Neural crest cell (in vitro differentiated cells): Measurements from ENCODE around the gene SRD5A3. TPM values are rescaled to one million over a fixed set of nuclear protein-coding genes. Genes with fewer than 3 reads are reported as not detected.
A peak's percentile ranks its signal among the peaks of the same experiment; 100 is the strongest.
"Not testable (repeated sequence)": the region's sequence is repeated elsewhere in the genome, so short reads cannot be mapped to it uniquely, and the experiment has no call there.

Experiments
- DNase-seq: peaks from one replicate; pipeline ENCODE4 v3.0.0; 2021; ENCODE audit warnings: low read depth, mixed read lengths, low spot score
- H3K27ac Mint-ChIP-seq: one replicate; pipeline ENCODE4 v1.8.0; 2021; ENCODE audit warnings: mild to moderate bottlenecking, mixed read lengths; ENCODE audit not compliant: unreplicated experiment
- H3K27me3 Mint-ChIP-seq: 2 replicates; pipeline ENCODE4 v1.8.0; 2021; ENCODE audit warnings: low read depth, mild to moderate bottlenecking, mixed read lengths
- H3K36me3 Mint-ChIP-seq: 2 replicates; pipeline ENCODE4 v1.8.0; 2021; ENCODE audit warnings: low read depth, mild to moderate bottlenecking, mixed read lengths
- H3K4me1 Mint-ChIP-seq: 2 replicates; pipeline ENCODE4 v1.8.0; 2021; ENCODE audit warnings: mixed read lengths
- H3K4me3 Mint-ChIP-seq: one replicate; pipeline ENCODE4 v1.8.0; 2021; ENCODE audit warnings: mild to moderate bottlenecking, mixed read lengths
- H3K9me3 Mint-ChIP-seq: 2 replicates; pipeline ENCODE4 v1.8.0; 2021; ENCODE audit warnings: mixed read lengths
- CTCF ChIP-seq: fragments of 200-600 bp; sonication (generic); conservative IDR thresholded peaks from 2 replicates; pipeline ENCODE4 v1.5.0; 2021; ENCODE audit warnings: antibody characterized with exemption, mild to moderate bottlenecking
- total RNA-seq: library from RNA; stranded (reverse); gene quantifications from 2 replicates; pipeline ENCODE4 v1.2.1, GENCODE V29; 2021

Gene SRD5A3
- total RNA-seq, 1 donor from 2014 or later, result 20.3 TPM

GRCh38 chr4:55347610-55348228 is 1.7 kb downstream of the SRD5A3 start:
- H3K27ac Mint-ChIP-seq, result peak overlapping the region; percentile 30
- H3K4me1 Mint-ChIP-seq, result peaks cover 18% of the 10 kb centered on the region
- H3K4me3 Mint-ChIP-seq, result peak overlapping the region; percentile 90
- TF ChIP-seq CTCF, result no peak
- H3K36me3 Mint-ChIP-seq, result peaks cover 10% of the 10 kb centered on the region
- no peak for DNase-seq
- H3K27me3 Mint-ChIP-seq, result no peaks in the 10 kb centered on the region
- peaks cover 4% of the 10 kb centered on the region for H3K9me3 Mint-ChIP-seq

GRCh38 chr4:55348466-55348865 is 2.4 kb downstream of the SRD5A3 start:
- H3K27me3 Mint-ChIP-seq, result no peaks in the 10 kb centered on the region
- H3K9me3 Mint-ChIP-seq, result peaks cover 7% of the 10 kb centered on the region
- H3K4me3 Mint-ChIP-seq, result peak overlapping the region; percentile 22
- no peak for DNase-seq
- TF ChIP-seq CTCF, result no peak
- no peak overlapping the region for H3K27ac Mint-ChIP-seq
- H3K36me3 Mint-ChIP-seq, result peaks cover 16% of the 10 kb centered on the region
- H3K4me1 Mint-ChIP-seq, result peaks cover 18% of the 10 kb centered on the region

- Mint-ChIP-seq H3K36me3 (peaks cover 24% of the 10 kb centered on the region), H3K4me1 (peaks cover 11% of the 10 kb centered on the region), H3K9me3 (peaks cover 11% of the 10 kb centered on the region)
- not testable (repeated sequence) for DNase-seq, H3K27me3 Mint-ChIP-seq, H3K27ac Mint-ChIP-seq, H3K4me3 Mint-ChIP-seq
Measured at GRCh38 chr4:55350870-55351269, 4.8 kb downstream of the SRD5A3 start.

- no peak overlapping the region for H3K27ac Mint-ChIP-seq
- peaks cover 8% of the 10 kb centered on the region for H3K4me1 Mint-ChIP-seq
- H3K4me3 Mint-ChIP-seq, result no peak overlapping the region
- H3K36me3 Mint-ChIP-seq, result peaks cover 24% of the 10 kb centered on the region
- TF ChIP-seq CTCF, result no peak
- H3K9me3 Mint-ChIP-seq, result peaks cover 11% of the 10 kb centered on the region
- DNase-seq, result no peak
- no peaks in the 10 kb centered on the region for H3K27me3 Mint-ChIP-seq
Measured at GRCh38 chr4:55351824-55352223, 5.8 kb downstream of the SRD5A3 start.

- Mint-ChIP-seq H3K9me3 (peaks cover 11% of the 10 kb centered on the region), H3K4me1 (no peaks in the 10 kb centered on the region), H3K27me3 (no peaks in the 10 kb centered on the region), H3K4me3 (no peak overlapping the region), H3K36me3 (peaks cover 24% of the 10 kb centered on the region), H3K27ac (no peak overlapping the region)
- no peak for TF ChIP-seq CTCF
- DNase-seq, result no peak
Measured at GRCh38 chr4:55352726-55353125, 6.7 kb downstream of the SRD5A3 start.

GRCh38 chr4:55353228-55353747 is 7.2 kb downstream of the SRD5A3 start:
- H3K4me1 Mint-ChIP-seq, H3K4me3 Mint-ChIP-seq, H3K27me3 Mint-ChIP-seq, H3K27ac Mint-ChIP-seq, DNase-seq: not testable (repeated sequence)
- H3K36me3 Mint-ChIP-seq, result peaks cover 24% of the 10 kb centered on the region
- H3K9me3 Mint-ChIP-seq, result peaks cover 11% of the 10 kb centered on the region
